GM23338 (cell line): ENCODE results near the gene ULBP1. TPM values are rescaled to one million over a fixed set of nuclear protein-coding genes. Genes with fewer than 3 reads are reported as not detected.

Experiments
- ATAC-seq: fragments of 200-7000 bp; cut with Tn5 transposase; 3 replicates; pipeline ENCODE4 v1.9.1; 2020
- DNase-seq: peaks from one replicate; pipeline ENCODE4 v3.0.0-alpha.2; 2015; ENCODE audit warnings: low spot score
- H2AFZ ChIP-seq: fragments of 200-600 bp; sonication (generic); 2 replicates; pipeline ENCODE4 v1.8.0; 2016; ENCODE audit warnings: antibody characterized with exemption, mild to moderate bottlenecking, moderate library complexity
- H3F3A ChIP-seq: fragments of 200-600 bp; sonication (generic); replicated peaks from 2 replicates; pipeline ENCODE4 v1.8.0; 2017; ENCODE audit warnings: antibody characterized with exemption, mixed run types, low read depth
- H3K27ac ChIP-seq: fragments of 200-600 bp; sonication (generic); 2 replicates; pipeline ENCODE4 v1.6.1; 2016; ENCODE audit warnings: low read depth
- H3K27me3 ChIP-seq: fragments of 200-600 bp; sonication (generic); 2 replicates; pipeline ENCODE4 v1.8.0; 2016; ENCODE audit warnings: mild to moderate bottlenecking, mixed run types, moderate library complexity; ENCODE audit not compliant: insufficient read depth
- H3K36me3 ChIP-seq: fragments of 200-600 bp; sonication (generic); 2 replicates; pipeline ENCODE4 v1.8.0; 2016; ENCODE audit warnings: mild to moderate bottlenecking; ENCODE audit not compliant: insufficient read depth
- H3K4me1 ChIP-seq: fragments of 200-600 bp; sonication (generic); 2 replicates; pipeline ENCODE4 v1.8.0; 2016; ENCODE audit warnings: mild to moderate bottlenecking, moderate library complexity; ENCODE audit not compliant: insufficient read depth
- H3K4me2 ChIP-seq: fragments of 200-600 bp; sonication (generic); 2 replicates; pipeline ENCODE4 v1.7.1; 2017; ENCODE audit warnings: mixed run types
- H3K4me3 ChIP-seq: fragments of 200-600 bp; sonication (generic); 2 replicates; pipeline ENCODE4 v1.6.1; 2016; ENCODE audit warnings: mixed run types
- H3K79me2 ChIP-seq: fragments of 200-600 bp; sonication (generic); replicated peaks from 2 replicates; pipeline ENCODE4 v1.8.0; 2017; ENCODE audit warnings: mild to moderate bottlenecking; ENCODE audit not compliant: insufficient read depth
- H3K9me2 ChIP-seq: fragments of 200-600 bp; sonication (generic); 2 replicates; pipeline ENCODE4 v1.8.0; 2017; ENCODE audit not compliant: insufficient read depth
- H4K20me1 ChIP-seq: fragments of 200-600 bp; sonication (generic); replicated peaks from 2 replicates; pipeline ENCODE4 v1.8.0; 2017; ENCODE audit warnings: mild to moderate bottlenecking; ENCODE audit not compliant: insufficient read depth
- H3K27ac Mint-ChIP-seq: 2 replicates; pipeline ENCODE4 v1.8.0; 2020; ENCODE audit warnings: inconsistent platforms, mild to moderate bottlenecking, moderate library complexity, mixed read lengths
- H3K27me3 Mint-ChIP-seq: 3 replicates; pipeline ENCODE4 v1.8.0; 2022; ENCODE audit warnings: low read depth, mild to moderate bottlenecking, moderate library complexity, mixed read lengths, inconsistent platforms; ENCODE audit not compliant: insufficient read depth, poor library complexity
- H3K36me3 Mint-ChIP-seq: 3 replicates; pipeline ENCODE4 v1.8.0; 2021; ENCODE audit warnings: low read depth, mild to moderate bottlenecking, inconsistent platforms, moderate library complexity, mixed read lengths
- H3K4me1 Mint-ChIP-seq: 3 replicates; pipeline ENCODE4 v1.8.0; 2020; ENCODE audit warnings: mild to moderate bottlenecking, inconsistent platforms, mixed read lengths
- H3K4me3 Mint-ChIP-seq: 3 replicates; pipeline ENCODE4 v1.8.0; 2021; ENCODE audit warnings: moderate library complexity, mild to moderate bottlenecking, inconsistent platforms, mixed read lengths
- H3K9me3 Mint-ChIP-seq: 3 replicates; pipeline ENCODE4 v1.8.0; 2020; ENCODE audit warnings: moderate library complexity, mild to moderate bottlenecking, inconsistent platforms, mixed read lengths
- CREB1 ChIP-seq: fragments of 250-450 bp; sonication (Bioruptor Pico); IDR thresholded peaks from 2 replicates; pipeline ENCODE4 v1.5.0; 2020; ENCODE audit warnings: low read depth, mild to moderate bottlenecking, moderate library complexity
- EZH2 ChIP-seq: fragments of 200-600 bp; sonication (generic); IDR thresholded peaks from one replicate; pipeline ENCODE4 v1.8.0; 2017; ENCODE audit warnings: antibody characterized with exemption, mild to moderate bottlenecking, low read depth; ENCODE audit not compliant: unreplicated experiment
- EZH2phosphoT487 ChIP-seq: fragments of 200-600 bp; sonication (generic); IDR thresholded peaks from one replicate; pipeline ENCODE4 v1.8.1; 2018; ENCODE audit warnings: antibody characterized with exemption; ENCODE audit not compliant: unreplicated experiment
- JUNB ChIP-seq: IDR thresholded peaks from one replicate; pipeline ENCODE4 v1.6.1; 2016; ENCODE audit warnings: antibody characterized with exemption; ENCODE audit not compliant: unreplicated experiment
- NANOG ChIP-seq: IDR thresholded peaks from 2 replicates; pipeline ENCODE4 v1.6.1; 2016; ENCODE audit warnings: antibody characterized with exemption, borderline replicate concordance
- POLR2AphosphoS5 ChIP-seq: IDR thresholded peaks from 2 replicates; pipeline ENCODE4 v1.6.1; 2016; ENCODE audit warnings: antibody characterized with exemption, low read depth
- STAT1 ChIP-seq: IDR thresholded peaks from one replicate; pipeline ENCODE4 v1.6.1; 2016; ENCODE audit warnings: antibody characterized with exemption; ENCODE audit not compliant: unreplicated experiment
- ZNF114 ChIP-seq: fragments of 250-450 bp; sonication (Bioruptor Pico); IDR thresholded peaks from 2 replicates; pipeline ENCODE4 v1.5.0; 2020; ENCODE audit warnings: mild to moderate bottlenecking, moderate library complexity
- ZNF331 ChIP-seq: fragments of 250-450 bp; sonication (Bioruptor Pico); IDR thresholded peaks from 2 replicates; pipeline ENCODE4 v1.5.0; 2020; ENCODE audit warnings: low read depth, mild to moderate bottlenecking, moderate library complexity
- polyA plus RNA-seq: library from polyadenylated mRNA; unstranded; fragments of >200 nt; fragmentation: Nextera tagmentation; extraction: Ambion mirVana; gene quantifications from 2 replicates; pipeline ENCODE4 v1.2.1, GENCODE V29; 2016
- total RNA-seq: library from RNA; depleted of rRNA; stranded (reverse); fragments of >200 nt; shearing (Covaris generic); gene quantifications from 2 replicates; pipeline ENCODE4 v1.2.3, GENCODE V29; 2014
- TF ChIP-seq, protein P1 (sequence below): fragments of 250-450 bp; sonication (Bioruptor Pico); IDR thresholded peaks from 2 replicates; pipeline ENCODE4 v1.5.0; 2020; ENCODE audit warnings: mild to moderate bottlenecking, moderate library complexity
- TF ChIP-seq, protein P2 (sequence below): IDR thresholded peaks from one replicate; pipeline ENCODE4 v1.6.1; 2018; ENCODE audit warnings: antibody characterized with exemption; ENCODE audit not compliant: unreplicated experiment
- TF ChIP-seq, protein P3 (sequence below), 2 experiments: fragments of 200-600 bp in 1 of 2; sonication (generic) in 1 of 2; conservative IDR thresholded peaks; 2 replicates each; pipeline versions ENCODE4 v1.5.1 to v1.6.1; 2016 to 2017; ENCODE audit warnings: antibody characterized with exemption in 2 of 2, low read depth in 2 of 2, mild to moderate bottlenecking in 2 of 2, moderate library complexity in 1 of 2
- TF ChIP-seq, protein P4 (sequence below): IDR thresholded peaks from 2 replicates; pipeline ENCODE4 v1.6.1; 2016; ENCODE audit warnings: antibody characterized with exemption

Gene ULBP1
- total and polyA plus RNA-seq, 2 experiments from 2014 or later: 0.74 to 1.7 TPM

DNA sequence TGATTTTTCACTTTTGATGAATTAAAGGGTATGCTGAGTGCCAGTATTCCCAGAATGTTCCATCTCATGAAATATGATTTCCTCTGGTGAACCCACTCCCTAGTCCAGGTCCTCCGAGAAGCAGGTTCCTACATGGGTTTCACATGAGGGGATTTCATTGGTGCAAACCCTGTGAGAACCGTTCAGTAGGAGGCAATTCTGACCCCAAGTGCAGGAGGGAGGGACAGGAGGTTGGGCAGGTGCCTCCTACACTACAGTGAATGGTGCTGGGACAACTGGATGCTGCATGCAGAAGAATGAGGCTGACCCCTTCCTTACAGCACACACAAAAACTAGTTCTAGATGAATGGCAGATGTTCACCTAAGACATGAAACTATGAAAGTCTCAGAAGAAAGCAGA is 27.0 kb upstream of the ULBP1 start:
- Mint-ChIP-seq H3K27me3 (peaks cover 75% of the 10 kb centered on the region), H3K27ac (no peak overlapping the region), H3K4me3 (no peak overlapping the region), H3K9me3 (peaks cover 2% of the 10 kb centered on the region; the same call in 2 of the 3 replicates), H3K4me1 (peaks cover 8% of the 10 kb centered on the region), H3K36me3 (no peaks in the 10 kb centered on the region; the same call in 2 of the 3 replicates)
- Histone ChIP-seq H3K27me3 (peaks cover 85% of the 10 kb centered on the region), H3K4me2 (no peak overlapping the region), H3K4me3 (no peak overlapping the region), H3F3A (no peaks in the 10 kb centered on the region), H3K9me2 (no peaks in the 10 kb centered on the region), H3K36me3 (no peaks in the 10 kb centered on the region), H3K79me2 (no peaks in the 10 kb centered on the region), H4K20me1 (no peaks in the 10 kb centered on the region; the same call in 1 of the 2 replicates), H3K4me1 (peaks cover 8% of the 10 kb centered on the region; the same call in 1 of the 2 replicates), H3K27ac (no peak overlapping the region), H2AFZ (no peak overlapping the region)
- DNase-seq (no peak), ATAC-seq (no peak)
- TF ChIP-seq ZNF331 (no peak), POLR2AphosphoS5 (no peak), EZH2phosphoT487 (no peak), EZH2 (no peak), STAT1 (no peak), ZNF114 (no peak), NANOG (no peak), JUNB (no peak), CREB1 (CRISPR knock-in tag) (no peak)
- TF ChIP-seq, protein P1, sequence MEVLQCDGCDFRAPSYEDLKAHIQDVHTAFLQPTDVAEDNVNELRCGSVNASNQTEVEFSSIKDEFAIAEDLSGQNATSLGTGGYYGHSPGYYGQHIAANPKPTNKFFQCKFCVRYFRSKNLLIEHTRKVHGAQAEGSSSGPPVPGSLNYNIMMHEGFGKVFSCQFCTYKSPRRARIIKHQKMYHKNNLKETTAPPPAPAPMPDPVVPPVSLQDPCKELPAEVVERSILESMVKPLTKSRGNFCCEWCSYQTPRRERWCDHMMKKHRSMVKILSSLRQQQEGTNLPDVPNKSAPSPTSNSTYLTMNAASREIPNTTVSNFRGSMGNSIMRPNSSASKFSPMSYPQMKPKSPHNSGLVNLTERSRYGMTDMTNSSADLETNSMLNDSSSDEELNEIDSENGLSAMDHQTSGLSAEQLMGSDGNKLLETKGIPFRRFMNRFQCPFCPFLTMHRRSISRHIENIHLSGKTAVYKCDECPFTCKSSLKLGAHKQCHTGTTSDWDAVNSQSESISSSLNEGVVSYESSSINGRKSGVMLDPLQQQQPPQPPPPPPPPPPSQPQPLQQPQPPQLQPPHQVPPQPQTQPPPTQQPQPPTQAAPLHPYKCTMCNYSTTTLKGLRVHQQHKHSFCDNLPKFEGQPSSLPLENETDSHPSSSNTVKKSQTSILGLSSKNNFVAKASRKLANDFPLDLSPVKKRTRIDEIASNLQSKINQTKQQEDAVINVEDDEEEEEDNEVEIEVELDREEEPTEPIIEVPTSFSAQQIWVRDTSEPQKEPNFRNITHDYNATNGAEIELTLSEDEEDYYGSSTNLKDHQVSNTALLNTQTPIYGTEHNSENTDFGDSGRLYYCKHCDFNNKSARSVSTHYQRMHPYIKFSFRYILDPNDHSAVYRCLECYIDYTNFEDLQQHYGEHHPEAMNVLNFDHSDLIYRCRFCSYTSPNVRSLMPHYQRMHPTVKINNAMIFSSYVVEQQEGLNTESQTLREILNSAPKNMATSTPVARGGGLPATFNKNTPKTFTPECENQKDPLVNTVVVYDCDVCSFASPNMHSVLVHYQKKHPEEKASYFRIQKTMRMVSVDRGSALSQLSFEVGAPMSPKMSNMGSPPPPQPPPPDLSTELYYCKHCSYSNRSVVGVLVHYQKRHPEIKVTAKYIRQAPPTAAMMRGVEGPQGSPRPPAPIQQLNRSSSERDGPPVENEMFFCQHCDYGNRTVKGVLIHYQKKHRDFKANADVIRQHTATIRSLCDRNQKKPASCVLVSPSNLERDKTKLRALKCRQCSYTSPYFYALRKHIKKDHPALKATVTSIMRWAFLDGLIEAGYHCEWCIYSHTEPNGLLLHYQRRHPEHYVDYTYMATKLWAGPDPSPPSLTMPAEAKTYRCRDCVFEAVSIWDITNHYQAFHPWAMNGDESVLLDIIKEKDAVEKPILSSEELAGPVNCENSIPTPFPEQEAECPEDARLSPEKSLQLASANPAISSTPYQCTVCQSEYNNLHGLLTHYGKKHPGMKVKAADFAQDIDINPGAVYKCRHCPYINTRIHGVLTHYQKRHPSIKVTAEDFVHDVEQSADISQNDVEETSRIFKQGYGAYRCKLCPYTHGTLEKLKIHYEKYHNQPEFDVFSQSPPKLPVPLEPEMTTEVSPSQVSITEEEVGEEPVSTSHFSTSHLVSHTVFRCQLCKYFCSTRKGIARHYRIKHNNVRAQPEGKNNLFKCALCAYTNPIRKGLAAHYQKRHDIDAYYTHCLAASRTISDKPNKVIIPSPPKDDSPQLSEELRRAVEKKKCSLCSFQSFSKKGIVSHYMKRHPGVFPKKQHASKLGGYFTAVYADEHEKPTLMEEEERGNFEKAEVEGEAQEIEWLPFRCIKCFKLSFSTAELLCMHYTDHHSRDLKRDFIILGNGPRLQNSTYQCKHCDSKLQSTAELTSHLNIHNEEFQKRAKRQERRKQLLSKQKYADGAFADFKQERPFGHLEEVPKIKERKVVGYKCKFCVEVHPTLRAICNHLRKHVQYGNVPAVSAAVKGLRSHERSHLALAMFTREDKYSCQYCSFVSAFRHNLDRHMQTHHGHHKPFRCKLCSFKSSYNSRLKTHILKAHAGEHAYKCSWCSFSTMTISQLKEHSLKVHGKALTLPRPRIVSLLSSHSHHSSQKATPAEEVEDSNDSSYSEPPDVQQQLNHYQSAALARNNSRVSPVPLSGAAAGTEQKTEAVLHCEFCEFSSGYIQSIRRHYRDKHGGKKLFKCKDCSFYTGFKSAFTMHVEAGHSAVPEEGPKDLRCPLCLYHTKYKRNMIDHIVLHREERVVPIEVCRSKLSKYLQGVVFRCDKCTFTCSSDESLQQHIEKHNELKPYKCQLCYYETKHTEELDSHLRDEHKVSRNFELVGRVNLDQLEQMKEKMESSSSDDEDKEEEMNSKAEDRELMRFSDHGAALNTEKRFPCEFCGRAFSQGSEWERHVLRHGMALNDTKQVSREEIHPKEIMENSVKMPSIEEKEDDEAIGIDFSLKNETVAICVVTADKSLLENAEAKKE (CRISPR knock-in tag): no peak
- TF ChIP-seq, protein P2, sequence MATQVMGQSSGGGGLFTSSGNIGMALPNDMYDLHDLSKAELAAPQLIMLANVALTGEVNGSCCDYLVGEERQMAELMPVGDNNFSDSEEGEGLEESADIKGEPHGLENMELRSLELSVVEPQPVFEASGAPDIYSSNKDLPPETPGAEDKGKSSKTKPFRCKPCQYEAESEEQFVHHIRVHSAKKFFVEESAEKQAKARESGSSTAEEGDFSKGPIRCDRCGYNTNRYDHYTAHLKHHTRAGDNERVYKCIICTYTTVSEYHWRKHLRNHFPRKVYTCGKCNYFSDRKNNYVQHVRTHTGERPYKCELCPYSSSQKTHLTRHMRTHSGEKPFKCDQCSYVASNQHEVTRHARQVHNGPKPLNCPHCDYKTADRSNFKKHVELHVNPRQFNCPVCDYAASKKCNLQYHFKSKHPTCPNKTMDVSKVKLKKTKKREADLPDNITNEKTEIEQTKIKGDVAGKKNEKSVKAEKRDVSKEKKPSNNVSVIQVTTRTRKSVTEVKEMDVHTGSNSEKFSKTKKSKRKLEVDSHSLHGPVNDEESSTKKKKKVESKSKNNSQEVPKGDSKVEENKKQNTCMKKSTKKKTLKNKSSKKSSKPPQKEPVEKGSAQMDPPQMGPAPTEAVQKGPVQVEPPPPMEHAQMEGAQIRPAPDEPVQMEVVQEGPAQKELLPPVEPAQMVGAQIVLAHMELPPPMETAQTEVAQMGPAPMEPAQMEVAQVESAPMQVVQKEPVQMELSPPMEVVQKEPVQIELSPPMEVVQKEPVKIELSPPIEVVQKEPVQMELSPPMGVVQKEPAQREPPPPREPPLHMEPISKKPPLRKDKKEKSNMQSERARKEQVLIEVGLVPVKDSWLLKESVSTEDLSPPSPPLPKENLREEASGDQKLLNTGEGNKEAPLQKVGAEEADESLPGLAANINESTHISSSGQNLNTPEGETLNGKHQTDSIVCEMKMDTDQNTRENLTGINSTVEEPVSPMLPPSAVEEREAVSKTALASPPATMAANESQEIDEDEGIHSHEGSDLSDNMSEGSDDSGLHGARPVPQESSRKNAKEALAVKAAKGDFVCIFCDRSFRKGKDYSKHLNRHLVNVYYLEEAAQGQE: no peak
- TF ChIP-seq, protein P3, sequence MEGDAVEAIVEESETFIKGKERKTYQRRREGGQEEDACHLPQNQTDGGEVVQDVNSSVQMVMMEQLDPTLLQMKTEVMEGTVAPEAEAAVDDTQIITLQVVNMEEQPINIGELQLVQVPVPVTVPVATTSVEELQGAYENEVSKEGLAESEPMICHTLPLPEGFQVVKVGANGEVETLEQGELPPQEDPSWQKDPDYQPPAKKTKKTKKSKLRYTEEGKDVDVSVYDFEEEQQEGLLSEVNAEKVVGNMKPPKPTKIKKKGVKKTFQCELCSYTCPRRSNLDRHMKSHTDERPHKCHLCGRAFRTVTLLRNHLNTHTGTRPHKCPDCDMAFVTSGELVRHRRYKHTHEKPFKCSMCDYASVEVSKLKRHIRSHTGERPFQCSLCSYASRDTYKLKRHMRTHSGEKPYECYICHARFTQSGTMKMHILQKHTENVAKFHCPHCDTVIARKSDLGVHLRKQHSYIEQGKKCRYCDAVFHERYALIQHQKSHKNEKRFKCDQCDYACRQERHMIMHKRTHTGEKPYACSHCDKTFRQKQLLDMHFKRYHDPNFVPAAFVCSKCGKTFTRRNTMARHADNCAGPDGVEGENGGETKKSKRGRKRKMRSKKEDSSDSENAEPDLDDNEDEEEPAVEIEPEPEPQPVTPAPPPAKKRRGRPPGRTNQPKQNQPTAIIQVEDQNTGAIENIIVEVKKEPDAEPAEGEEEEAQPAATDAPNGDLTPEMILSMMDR (conservative IDR thresholded peaks at IDR 0.05; ENCODE audit: low read depth in 2 of 2): no peak
- TF ChIP-seq, protein P4, sequence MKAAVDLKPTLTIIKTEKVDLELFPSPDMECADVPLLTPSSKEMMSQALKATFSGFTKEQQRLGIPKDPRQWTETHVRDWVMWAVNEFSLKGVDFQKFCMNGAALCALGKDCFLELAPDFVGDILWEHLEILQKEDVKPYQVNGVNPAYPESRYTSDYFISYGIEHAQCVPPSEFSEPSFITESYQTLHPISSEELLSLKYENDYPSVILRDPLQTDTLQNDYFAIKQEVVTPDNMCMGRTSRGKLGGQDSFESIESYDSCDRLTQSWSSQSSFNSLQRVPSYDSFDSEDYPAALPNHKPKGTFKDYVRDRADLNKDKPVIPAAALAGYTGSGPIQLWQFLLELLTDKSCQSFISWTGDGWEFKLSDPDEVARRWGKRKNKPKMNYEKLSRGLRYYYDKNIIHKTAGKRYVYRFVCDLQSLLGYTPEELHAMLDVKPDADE: no peak
